KBM-7 (cell line): Measurements from ENCODE around the gene ZNF106.
A peak's percentile ranks its signal among the peaks of the same experiment; 100 is the strongest.

Experiments
- DNase-seq: peaks from one replicate; pipeline ENCODE4 v3.0.0-alpha.2; 2015
- in situ Hi-C: fragments of 300-500 bp; cut with MboI; formaldehyde crosslinking; loops from 2 replicates; pipeline ENCODE4 v1.14.3; 2020; ENCODE audit warnings: low sequenced_read_pairs, low pct_unique_long_range_greater_than_20kb, mixed read lengths

Gene ZNF106

GRCh38 chr15:42490671-42491538 is at the start of gene ZNF106:
Gene ZNF106 (minus strand): TSS chr15:42491141. CDS start chr15:42472289, 18,852 bp downstream.
- peak; percentile 94 for DNase-seq
- in situ Hi-C loops = no loop called here

DNA sequence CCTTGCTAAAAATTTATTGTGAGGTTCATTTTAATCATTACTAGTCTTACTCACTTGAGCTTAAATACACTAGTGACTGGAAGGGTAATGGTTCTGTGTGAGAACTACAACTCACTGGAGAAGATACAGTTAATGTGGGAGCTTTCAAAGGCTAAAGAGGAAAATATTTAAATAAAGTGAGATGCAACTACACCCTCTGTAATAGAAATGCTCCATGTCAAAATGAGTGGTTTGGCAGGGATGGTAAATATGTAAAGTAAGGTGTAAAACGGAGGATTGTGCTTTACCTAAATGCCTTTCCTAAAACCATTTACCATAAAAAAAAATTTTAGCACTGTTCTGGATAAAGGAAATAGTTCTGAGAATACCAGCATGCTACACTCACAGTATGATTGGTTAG is 42.3 kb upstream of the ZNF106 start:
- in situ Hi-C loops = no loop called here
- DNase-seq = no peak

DNA sequence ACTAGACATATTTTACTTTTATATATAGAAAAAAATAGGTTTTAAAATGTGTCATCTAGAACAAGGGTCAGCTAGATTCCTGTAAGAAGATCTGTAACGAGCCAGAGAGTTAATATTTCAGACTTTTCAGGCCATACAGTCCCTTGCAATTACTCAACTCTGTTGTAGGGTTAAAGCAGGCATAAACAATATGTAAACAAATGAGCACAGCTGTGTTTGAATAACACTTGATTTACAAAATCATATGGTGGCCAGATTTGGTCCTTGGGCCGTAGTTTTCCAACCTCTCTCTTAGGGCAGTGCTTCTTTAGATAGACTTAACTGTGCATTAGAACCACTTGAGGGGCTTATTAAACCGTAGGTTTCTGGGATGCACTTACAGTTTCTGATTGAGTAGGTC is 38.0 kb upstream of the ZNF106 start:
- no peak for DNase-seq
- in situ Hi-C loops = no loop called here

DNA sequence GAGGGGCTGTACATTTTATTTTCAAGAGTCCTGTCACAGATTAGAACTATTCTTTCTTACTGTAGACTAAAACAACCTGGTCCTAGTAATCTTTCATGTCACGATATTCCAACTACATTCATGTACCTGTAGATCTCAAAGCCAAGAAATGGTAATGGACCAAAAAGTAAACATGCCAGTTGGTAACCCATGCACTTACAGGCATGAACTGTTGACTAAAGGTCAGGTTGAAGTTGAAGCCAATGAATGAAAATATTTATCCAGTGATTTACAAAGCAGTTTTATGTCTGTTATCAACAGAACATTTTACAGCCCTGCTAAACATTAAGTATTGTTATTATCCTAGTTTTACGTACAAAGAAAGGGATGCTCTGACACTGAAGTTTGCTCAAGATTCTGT is 32.4 kb upstream of the ZNF106 start:
- DNase-seq = no peak
- in situ Hi-C loops = no loop called here

DNA sequence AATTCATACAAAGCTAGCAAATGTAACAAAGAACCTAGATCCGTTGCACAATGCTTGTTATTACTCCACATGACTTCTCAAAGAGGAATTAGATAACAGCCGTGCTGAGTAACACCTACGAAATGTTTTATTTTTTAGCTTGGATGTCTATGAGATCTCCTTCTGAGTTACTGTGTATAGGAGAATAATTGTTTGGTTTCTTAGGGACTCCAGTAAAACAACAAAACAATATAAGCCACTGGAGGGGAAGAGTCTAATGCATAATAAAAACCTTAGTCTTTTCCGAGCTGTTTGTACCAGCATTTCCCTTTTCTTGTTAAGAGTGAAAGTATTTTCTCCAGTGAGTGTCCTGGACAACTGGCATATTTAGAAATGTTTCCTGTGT is 20.1 kb upstream of the ZNF106 start:
- peak; percentile 38 for DNase-seq
- in situ Hi-C loops = no loop called here

- in situ Hi-C loops = no loop called here
- DNase-seq = no peak
Observed at GRCh38 chr15:42510258-42511006, 19.5 kb upstream of the ZNF106 start.

DNA sequence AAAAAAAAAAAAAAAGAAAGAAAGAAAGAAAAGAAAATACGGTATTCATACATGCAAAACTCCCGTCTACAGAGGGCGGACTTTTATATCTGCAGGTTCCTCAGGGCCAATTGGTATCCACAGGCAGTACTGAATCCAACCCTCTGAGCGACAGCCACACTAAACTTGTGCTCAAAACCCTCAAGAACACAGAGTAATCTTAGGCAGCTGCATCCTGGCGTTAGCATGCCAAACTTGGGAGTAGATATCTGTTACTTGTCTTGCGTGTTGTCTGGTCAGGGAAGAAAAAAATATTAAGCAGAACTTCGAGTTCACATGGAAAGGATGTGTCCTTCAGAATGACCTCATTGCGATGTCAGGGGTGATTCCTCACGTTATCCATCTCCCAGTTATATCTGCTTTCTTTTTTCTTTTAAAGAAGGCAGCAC is 17.3 kb upstream of the ZNF106 start:
- DNase-seq = no peak
- in situ Hi-C loops = no loop called here

DNA sequence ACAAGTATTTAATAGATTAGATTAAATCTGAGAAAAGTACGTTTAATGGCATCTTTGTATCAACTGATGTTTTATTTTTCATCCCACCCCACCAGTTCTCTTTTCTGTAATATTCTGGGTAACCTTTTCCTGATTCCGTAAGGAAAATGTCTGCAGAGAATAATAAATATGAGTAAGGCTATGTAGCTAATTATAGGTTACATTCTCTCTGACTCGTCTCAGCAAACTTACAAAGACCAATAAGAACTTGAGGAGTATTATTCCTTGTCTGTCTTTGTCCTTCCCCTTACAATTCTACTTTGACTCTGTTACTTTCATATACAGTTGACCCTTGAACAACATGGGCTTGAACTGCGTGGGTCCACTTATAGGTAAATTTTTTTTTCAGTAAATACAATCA is 16.6 kb upstream of the ZNF106 start:
- in situ Hi-C loops = no loop called here

DNA sequence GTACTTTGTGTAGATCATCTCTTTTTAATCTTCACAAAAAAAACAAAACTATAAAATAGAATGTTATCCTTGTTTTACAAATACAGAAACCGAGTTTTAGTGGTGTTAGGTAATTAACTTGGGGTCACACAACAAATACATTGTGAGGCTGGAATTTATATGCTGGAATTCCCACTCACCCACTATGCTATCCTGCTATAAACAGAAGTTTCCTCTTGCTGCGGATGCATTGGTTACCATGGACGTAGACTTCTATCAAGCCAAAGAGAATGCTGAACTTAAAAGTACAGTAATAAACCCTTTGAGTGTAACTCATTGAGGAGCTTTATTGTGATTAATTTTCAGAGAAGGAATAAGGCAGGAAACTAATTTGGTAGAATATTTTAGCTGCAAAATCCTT is 13.7 kb upstream of the ZNF106 start:
- DNase-seq = no peak
- in situ Hi-C loops = no loop called here

More for the DNA sequence above, 16.6 kb upstream of the ZNF106 start:
- DNase-seq = no peak

GRCh38 chr15:42503825-42504224 is 12.9 kb upstream of the ZNF106 start:
- in situ Hi-C loops = no loop called here
- peak; percentile 33 for DNase-seq

DNA sequence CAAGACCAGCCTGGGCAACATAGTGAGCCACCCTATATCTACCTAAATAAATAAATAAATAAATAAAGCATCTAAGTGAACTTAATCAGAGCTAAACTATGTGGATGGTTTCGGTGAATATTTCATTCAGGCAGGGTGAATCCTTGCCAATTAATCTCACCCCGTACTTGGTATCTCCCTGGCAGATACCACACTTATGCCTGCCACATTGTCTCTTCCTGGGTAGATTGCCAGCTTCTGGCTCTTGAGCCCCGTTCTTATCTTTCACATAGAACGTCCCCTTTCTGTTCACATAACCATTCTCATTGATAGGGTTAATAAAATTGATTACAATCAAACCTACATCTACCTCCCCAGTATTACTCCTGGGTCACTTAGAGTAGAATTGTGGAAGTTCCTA is 11.5 kb upstream of the ZNF106 start:
- DNase-seq = no peak
- in situ Hi-C loops = no loop called here

- in situ Hi-C loops = no loop called here
- peak; percentile 62 for DNase-seq
Observed at GRCh38 chr15:42499858-42500609, 9.1 kb upstream of the ZNF106 start.

GRCh38 chr15:42498212-42499068 is 7.5 kb upstream of the ZNF106 start:
- in situ Hi-C loops = no loop called here

DNA sequence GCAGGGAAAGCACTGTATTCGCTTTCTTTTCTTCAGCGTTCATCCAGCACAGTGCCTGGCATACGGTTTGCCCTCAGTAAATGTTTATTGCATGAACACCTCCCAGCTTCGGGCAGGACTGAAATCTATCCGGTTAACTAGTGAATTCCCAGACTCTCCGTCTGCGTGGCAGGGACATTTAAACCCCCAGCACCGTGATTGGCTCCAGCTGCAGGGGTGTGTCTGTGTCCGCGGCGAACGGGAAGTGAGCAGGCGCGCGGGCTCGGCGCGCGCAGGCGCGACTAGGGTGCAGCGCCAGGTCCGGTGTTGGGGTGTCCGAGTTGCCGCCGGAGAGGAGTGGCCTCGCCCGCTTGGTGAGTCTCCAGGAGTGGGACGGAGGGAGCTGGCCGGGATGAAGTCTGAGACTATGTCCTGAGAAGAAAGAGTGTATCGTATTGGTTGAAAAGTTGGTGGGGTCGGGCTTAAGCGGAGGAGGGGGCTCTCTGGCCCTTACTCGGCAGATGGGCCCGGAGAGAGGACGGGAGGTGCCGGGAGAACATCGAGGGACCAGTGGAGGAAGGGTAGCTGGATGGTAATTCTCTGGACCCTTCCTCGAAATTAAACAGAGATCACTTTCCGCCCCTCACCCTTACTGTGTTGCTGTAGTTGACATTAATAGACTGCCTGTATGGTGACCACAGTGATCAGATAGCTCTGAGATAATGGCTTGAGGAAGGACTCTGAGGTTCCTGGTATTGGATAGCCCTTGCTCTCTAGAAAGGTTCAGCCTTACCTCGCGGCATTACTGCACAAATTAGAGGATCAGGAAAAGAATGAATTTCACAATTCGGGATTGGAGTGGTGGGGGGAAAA is 4.6 kb upstream of the ZNF106 start, which contains the start of gene SNAP23:
SNAP23 (plus strand) TSS at position 274 of the 852 bp plus-strand sequence. CDS start 16,213 bp downstream, outside the sequence.
- DNase-seq = peak; percentile 90
- in situ Hi-C loops = no loop called here

More at GRCh38 chr15:42498212-42499068, 7.5 kb upstream of the ZNF106 start:
- DNase-seq = no peak

DNA sequence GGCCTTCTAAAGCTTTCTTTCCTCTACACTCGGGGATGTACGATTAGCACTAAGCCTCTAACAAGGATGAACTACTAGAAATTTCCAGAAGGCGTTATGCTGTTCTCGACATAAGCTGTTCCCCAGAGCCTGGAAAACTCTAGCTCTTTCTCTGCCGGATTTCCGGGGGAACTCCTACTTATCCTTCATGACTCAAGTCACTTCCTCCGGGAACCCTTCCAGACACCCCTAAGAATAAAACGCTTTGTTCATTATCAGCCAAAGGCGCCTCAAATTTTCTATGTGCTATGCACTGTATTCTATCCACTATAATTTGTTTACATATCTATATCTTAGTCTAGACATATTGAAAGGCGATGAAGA is 4.0 kb upstream of the ZNF106 start:
- DNase-seq = no peak
- in situ Hi-C loops = no loop called here

GRCh38 chr15:42493679-42494078 is 2.7 kb upstream of the ZNF106 start:
- peak; percentile 45 for DNase-seq
- in situ Hi-C loops = no loop called here

DNA sequence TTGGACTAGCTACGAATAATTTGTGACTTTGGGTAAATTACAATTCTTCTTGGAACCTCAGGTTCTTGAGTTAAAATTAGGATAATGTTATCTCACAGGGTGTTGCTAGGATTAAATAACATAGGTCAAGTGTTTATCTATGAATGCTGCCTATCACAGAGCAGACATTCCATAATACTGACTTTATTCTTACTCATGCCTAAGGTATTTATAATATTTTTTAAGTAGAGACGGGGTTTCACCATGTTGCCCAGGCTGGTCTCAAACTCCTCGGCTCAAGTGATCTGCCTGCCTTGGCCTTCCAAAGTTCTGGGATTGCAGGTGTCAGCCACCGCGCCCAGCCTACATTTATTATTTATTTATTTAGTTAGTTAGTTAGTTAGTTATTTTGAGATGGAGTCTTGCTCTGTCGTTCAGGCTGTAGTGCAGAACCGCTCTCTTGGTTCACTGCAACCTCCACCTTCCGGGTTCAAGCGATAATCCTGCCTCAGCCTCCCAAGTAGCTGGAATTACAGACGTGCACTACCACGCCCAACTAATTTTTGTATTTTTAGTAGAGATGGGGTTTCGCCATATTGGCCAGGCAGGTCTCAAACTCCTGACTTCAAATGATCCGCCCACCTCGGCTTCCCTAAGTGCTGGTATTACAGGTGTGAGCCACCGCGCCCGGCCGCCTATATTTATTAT is 741 bp upstream of the ZNF106 start:
- in situ Hi-C loops = no loop called here
- DNase-seq = no peak
